HG02642 (cell line): Measurements from ENCODE around the gene TMEM86A.

ENCODE experiments used
- ATAC-seq: cut with Tn5 transposase; IDR thresholded peaks from one replicate; pipeline ENCODE4 v1.9.1; 2021; ENCODE audit warnings: mild to moderate bottlenecking; ENCODE audit not compliant: unreplicated experiment, poor library complexity

TMEM86A gene

GRCh38 chr11:18721561-18722292 is 23.1 kb downstream of the TMEM86A start:
- ATAC-seq = peak; percentile 74

GRCh38 chr11:18722293-18722637 is 23.7 kb downstream of the TMEM86A start:
- ATAC-seq = no peak

DNA sequence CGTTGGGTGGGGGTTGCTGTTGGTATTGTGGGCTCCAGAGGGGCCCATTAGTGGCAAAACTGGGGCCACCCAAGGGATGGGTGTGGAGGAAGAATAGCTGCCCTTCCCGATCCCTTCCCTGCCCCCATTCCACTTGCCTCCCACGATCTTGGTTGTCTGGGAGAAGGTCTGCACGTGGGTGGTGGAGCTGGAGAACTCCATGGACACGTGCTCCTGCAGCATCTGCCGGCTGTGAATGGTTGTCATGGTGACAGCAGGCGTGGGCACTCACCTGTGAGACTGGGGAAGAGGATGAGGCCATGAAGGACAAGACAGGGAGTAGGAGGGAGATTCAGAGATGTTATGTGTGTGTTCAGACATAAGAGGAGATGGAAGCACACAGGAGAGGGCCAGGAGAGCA is 25.4 kb downstream of the TMEM86A start:
- no peak for ATAC-seq

DNA sequence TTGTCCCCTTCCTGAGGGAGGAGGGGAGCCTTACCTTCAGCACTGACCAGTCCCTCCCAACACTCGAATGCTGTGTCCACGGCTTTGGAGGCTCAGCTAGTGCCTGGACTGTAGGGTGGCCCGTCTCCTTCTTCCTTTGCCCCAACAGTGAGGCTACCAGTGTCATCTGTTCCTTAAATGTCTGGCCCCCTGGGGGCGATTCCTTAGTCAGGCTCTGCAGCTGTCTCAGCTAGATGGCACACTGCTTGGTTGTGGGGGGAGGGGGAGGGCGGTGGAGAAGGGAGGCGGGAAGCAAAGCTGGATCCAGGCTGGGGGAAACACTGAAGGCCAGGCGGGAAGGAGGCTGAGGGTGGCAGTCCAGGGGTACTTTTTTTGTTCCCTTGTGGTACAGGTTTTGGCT is 27.5 kb downstream of the TMEM86A start, which contains the start of gene IGSF22:
TSS of gene IGSF22 (minus strand) at position 149 of the 400 bp plus-strand sequence. CDS start 1,952 bp downstream, outside the sequence.
- no peak for ATAC-seq

GRCh38 chr11:18727479-18728236 is 29.1 kb downstream of the TMEM86A start:
- ATAC-seq = no peak

DNA sequence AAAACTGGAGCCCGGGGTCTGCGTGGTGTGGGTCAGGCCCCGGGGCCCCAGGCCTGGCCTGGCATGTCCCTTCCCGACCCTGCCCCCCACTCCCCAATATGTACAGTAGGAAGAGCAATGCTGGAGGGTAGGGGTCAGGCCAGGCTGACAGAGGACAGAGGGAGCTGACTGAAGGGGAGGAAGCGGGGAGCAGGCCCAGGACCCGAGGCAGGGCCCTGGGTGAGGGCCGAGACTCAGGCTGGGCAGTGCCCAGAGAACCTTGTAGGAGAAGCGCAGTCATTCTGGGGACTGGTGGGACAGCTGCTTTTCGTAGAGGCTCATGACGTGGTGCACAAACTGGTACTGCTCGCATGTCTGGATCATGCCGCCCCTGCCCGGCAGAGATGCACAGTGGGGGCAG is 30.1 kb downstream of the TMEM86A start:
- no peak for ATAC-seq

- no peak for ATAC-seq
Measured at GRCh38 chr11:18729426-18729825, 30.8 kb downstream of the TMEM86A start.

- ATAC-seq = no peak
Measured at GRCh38 chr11:18730020-18730419, 31.4 kb downstream of the TMEM86A start.

GRCh38 chr11:18731441-18731840 is 32.9 kb downstream of the TMEM86A start:
- ATAC-seq = no peak

- ATAC-seq = peak; percentile 51
Measured at GRCh38 chr11:18731949-18732821, 33.6 kb downstream of the TMEM86A start.

- no peak for ATAC-seq
Measured at GRCh38 chr11:18733202-18733601, 34.6 kb downstream of the TMEM86A start.

DNA sequence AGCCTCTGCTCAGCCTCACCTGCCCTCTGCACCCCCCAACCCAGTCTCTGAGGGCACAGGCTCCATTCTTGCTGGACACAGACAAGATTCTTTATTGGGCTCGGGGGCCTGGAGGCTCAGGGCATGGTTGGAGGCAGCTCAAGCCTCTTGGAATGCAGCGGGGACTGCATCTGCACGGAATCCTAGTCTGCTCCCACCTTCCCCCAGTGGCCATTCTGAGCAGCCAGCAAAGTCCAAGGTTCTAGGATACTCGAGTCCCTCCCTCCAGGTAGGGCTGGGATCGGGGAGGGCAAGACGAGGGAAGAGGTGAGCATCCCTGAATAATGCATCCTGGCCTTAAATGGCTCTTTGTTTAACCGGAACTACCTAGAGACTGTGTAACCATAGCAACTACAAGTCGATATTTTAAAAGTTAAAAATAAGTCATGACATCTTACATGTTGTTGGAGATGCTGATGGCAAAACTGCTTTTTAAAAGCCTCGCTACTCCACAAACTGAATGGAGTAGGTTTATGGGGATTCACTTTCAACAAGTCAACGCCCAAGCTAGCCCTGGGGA is 38.1 kb downstream of the TMEM86A start:
- no peak for ATAC-seq

GRCh38 chr11:18737642-18738041 is 39.1 kb downstream of the TMEM86A start:
- ATAC-seq = no peak

DNA sequence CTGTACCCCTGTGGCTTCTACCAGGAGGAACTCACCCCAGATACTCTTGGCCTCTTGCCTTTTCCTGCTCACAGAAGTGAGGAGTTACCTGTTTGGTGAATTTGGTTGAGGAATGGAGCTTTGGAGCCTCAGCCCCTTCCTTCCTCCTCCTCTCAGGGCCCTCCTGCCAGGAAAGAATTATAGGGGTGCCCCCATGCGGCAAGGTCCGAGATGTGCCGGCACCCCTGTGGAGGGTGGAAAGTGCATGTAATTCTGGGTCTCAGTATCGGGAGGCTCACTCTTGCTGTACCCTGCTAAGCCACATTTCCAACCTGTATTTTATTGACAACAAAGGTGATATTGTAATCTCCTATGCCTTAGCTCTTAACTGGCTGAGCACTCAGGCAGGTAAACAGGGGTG is 41.1 kb downstream of the TMEM86A start:
- ATAC-seq = no peak

DNA sequence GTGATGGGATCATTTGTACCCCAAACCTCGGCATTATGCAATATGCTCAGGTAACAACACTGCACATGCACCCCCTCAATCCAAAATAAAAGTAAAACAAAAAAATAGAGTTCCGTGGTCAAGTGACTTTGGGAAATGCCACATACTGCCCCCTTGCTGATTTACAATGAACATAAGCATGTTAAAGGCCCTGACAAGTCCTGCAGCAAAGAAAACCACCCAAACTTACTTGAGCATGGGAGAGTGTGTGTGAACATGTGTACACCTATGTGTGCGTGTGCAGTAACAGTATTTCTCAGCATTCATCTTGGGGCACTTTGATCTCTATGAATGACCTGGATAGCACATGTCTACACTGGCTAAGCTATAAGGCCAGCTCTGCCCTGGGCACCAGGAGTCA is 43.2 kb downstream of the TMEM86A start:
- no peak for ATAC-seq

DNA sequence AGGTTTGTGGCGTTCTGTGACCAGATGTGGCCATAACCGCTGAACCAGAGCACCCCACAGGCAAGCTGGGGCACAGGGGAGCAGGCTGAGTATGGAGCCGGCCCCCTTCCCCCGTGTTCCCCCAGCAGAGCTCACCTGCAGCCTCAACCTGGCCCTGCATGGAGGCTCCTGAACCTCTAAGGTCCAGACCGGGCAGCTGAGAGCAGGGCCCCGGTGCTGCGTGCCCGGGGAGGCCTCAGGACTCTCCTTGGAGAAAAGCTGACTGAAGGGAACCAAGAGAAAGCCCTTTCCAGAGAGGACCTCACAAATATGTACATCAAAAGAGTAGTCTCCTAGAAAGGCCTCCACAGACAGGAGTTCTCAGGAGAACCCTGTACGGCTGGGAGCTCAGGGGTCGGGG is 44.8 kb downstream of the TMEM86A start:
- no peak for ATAC-seq

GRCh38 chr11:18743900-18744514 is 45.4 kb downstream of the TMEM86A start:
- no peak for ATAC-seq

DNA sequence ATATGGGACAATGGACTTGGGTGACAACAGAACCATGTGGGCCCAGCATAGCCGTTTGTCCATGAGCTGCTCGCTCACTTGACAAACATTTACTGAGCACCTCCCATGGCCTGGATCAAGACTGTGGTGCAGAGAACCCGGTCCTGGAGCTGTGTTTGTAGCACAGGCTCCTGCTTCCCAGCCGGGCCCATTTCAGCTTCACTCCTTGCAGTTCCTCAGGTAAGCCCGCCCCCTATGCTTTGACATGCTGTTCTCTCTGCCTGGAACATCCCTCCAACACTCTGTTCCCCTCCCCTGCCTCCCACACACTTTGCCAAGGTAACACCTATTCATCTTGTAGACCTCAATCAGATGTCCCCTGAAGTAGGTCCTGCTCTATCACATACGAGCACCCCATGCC is 46.7 kb downstream of the TMEM86A start:
- no peak for ATAC-seq

GRCh38 chr11:18748766-18749365 is 50.3 kb downstream of the TMEM86A start:
- ATAC-seq = no peak
